Lower leg skin (tissue), 3 donors: ENCODE data around the gene SREBF1.

Source experiments
- POLR2A ChIP-seq, 2 donors: fragments of 450-650 bp; IDR thresholded peaks; one replicate each; pipeline ENCODE4 v1.6.1; 2016 to 2017; ENCODE audit warnings: antibody characterized with exemption in 2 of 2, mild to moderate bottlenecking in 1 of 2, moderate library complexity in 1 of 2
- TF ChIP-seq, protein P1 (sequence below), 3 donors: fragments of 450-650 bp; IDR thresholded peaks; one replicate each; pipeline ENCODE4 v1.5.1; 2016; ENCODE audit warnings: antibody characterized with exemption in 3 of 3, mild to moderate bottlenecking in 3 of 3, moderate library complexity in 2 of 3

DNA sequence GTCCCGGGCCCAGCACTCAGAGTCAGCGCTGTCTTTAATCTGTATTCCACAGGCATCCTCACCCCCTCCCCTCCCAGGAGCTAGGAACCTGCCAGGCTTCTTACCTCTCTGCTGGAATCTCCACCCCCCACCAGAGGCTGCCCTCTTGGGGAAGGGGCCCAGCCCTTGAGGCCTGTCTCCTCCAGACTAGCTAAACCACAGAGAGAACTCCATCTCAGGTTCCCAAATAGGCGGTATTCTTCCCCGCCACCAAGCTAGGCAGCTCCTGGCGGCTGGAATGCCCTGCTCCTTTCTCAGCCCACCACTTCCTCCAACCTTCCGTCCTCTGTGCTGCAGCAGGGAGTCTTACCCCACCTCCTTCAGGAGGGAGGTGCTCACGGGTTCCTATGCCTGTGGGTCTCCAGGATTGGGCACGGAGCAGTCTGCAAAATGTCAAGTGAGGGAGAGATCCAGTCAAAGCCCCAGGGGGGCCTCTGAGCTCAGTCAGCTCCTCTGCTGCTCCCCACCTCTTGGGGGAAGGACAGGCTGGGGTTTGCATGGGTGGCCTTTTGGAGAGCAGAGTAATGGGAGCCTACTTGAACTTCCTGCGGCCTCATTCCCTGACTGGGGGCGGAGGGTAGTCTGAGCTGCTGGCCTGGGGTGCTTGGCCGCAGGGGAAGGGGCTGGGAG is 55.7 kb downstream of the SREBF1 start:
- TF ChIP-seq, protein P1, sequence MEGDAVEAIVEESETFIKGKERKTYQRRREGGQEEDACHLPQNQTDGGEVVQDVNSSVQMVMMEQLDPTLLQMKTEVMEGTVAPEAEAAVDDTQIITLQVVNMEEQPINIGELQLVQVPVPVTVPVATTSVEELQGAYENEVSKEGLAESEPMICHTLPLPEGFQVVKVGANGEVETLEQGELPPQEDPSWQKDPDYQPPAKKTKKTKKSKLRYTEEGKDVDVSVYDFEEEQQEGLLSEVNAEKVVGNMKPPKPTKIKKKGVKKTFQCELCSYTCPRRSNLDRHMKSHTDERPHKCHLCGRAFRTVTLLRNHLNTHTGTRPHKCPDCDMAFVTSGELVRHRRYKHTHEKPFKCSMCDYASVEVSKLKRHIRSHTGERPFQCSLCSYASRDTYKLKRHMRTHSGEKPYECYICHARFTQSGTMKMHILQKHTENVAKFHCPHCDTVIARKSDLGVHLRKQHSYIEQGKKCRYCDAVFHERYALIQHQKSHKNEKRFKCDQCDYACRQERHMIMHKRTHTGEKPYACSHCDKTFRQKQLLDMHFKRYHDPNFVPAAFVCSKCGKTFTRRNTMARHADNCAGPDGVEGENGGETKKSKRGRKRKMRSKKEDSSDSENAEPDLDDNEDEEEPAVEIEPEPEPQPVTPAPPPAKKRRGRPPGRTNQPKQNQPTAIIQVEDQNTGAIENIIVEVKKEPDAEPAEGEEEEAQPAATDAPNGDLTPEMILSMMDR (IDR thresholded peaks at IDR 0.05) = no peak
- TF ChIP-seq POLR2A (IDR thresholded peaks at IDR 0.05) = no peak
